Measurements from ENCODE around the gene HEATR9. TPM values are rescaled to one million over a fixed set of nuclear protein-coding genes. Genes with fewer than 3 reads are reported as not detected.

The HEATR9 gene
- total RNA-seq, 1 donor from 2014 or later, result not detected

DNA sequence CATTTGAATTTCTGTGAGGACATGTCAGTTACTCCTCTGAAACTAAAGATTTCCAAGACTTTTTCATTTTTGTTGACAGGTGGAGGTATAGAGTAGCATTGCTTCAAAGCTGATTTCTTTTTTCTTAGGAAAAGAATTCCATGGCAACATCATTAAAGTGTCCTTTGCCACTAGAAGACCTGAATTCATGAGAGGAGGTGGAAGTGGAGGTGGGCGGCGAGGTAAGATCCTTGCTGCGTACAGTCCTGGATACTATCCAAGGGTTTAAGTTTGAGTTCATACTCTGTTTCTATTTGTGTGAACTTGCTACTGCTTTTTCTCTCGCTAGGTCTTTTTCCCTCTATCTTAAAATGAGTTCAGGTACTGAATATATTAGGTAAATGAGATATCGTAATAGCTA is 26.5 kb downstream of the HEATR9 start:
- no peaks in the 10 kb centered on the region for H3K4me1 Mint-ChIP-seq
- Histone ChIP-seq H3K9me3 (ENCODE audit: low read depth) (no peaks in the 10 kb centered on the region), H4K20me1 (ENCODE audit: low read depth) (peaks cover 37% of the 10 kb centered on the region), H3K4me2 (no peak overlapping the region), H3K36me3 (peaks cover 42% of the 10 kb centered on the region), H3K4me1 (no peaks in the 10 kb centered on the region), H3F3A (ENCODE audit: low read depth) (peaks cover 33% of the 10 kb centered on the region), H2AFZ (replicated peaks) (no peak overlapping the region), H3K4me3 (no peak overlapping the region), H3K27me3 (no peaks in the 10 kb centered on the region), H3K79me2 (ENCODE audit: low read depth) (peaks cover 35% of the 10 kb centered on the region), H3K27ac (no peak overlapping the region), H3K9ac (no peak overlapping the region)
- H3K4me3 Mint-ChIP-seq, result no peak overlapping the region
- H3K36me3 Mint-ChIP-seq, result peaks cover 39% of the 10 kb centered on the region
- no peak overlapping the region for H3K27ac Mint-ChIP-seq
- H3K27me3 Mint-ChIP-seq (ENCODE audit: insufficient read depth, low read depth), result no peaks in the 10 kb centered on the region
- H3K9me3 Mint-ChIP-seq, result no peaks in the 10 kb centered on the region
- TF ChIP-seq EZH2phosphoT487 (IDR thresholded peaks at IDR 0.05) (no peak), EZH2 (IDR thresholded peaks at IDR 0.05) (no peak)
- TF ChIP-seq, protein P1, sequence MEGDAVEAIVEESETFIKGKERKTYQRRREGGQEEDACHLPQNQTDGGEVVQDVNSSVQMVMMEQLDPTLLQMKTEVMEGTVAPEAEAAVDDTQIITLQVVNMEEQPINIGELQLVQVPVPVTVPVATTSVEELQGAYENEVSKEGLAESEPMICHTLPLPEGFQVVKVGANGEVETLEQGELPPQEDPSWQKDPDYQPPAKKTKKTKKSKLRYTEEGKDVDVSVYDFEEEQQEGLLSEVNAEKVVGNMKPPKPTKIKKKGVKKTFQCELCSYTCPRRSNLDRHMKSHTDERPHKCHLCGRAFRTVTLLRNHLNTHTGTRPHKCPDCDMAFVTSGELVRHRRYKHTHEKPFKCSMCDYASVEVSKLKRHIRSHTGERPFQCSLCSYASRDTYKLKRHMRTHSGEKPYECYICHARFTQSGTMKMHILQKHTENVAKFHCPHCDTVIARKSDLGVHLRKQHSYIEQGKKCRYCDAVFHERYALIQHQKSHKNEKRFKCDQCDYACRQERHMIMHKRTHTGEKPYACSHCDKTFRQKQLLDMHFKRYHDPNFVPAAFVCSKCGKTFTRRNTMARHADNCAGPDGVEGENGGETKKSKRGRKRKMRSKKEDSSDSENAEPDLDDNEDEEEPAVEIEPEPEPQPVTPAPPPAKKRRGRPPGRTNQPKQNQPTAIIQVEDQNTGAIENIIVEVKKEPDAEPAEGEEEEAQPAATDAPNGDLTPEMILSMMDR (IDR thresholded peaks at IDR 0.05), result no peak
- DNase-seq (ENCODE audit: low spot score), result no peak

DNA sequence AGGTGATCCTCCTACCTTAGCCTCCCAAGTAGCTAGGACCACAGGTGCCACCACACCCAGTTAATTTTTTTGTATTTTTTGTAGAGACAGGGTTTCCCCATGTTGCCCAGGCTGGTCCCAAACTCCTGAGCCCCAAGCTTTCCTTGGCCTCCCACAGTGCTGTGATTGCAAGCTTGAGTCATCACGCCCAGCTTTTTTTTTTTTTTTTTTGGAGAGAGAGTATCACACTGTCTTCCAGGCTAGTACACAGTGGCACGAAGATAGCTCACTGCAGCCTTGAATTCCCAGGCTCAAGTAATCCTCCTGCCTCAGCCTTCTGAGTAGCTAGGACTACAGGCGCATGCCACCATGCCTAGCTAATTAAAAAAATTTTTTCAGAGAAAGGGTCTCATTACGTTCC is 27.2 kb downstream of the HEATR9 start:
- H3K36me3 ChIP-seq, result peaks cover 44% of the 10 kb centered on the region
- H3K9me3 ChIP-seq (ENCODE audit: low read depth), result no peaks in the 10 kb centered on the region
- H3K9me3 Mint-ChIP-seq, result no peaks in the 10 kb centered on the region
- no peak overlapping the region for H3K27ac Mint-ChIP-seq
- peaks cover 30% of the 10 kb centered on the region for H4K20me1 ChIP-seq (ENCODE audit: low read depth)
- H3K4me2 ChIP-seq, result no peak overlapping the region
- TF ChIP-seq, protein P1 (IDR thresholded peaks at IDR 0.05), result no peak
- TF ChIP-seq EZH2phosphoT487 (IDR thresholded peaks at IDR 0.05), result no peak
- TF ChIP-seq EZH2 (IDR thresholded peaks at IDR 0.05), result no peak
- no peak overlapping the region for H3K4me3 ChIP-seq
- no peaks in the 10 kb centered on the region for H3K4me1 ChIP-seq
- H2AFZ ChIP-seq (replicated peaks), result no peak overlapping the region
- H3F3A ChIP-seq (ENCODE audit: low read depth), result peaks cover 26% of the 10 kb centered on the region
- no peak overlapping the region for H3K27ac ChIP-seq
- no peaks in the 10 kb centered on the region for H3K4me1 Mint-ChIP-seq
- peaks cover 35% of the 10 kb centered on the region for H3K79me2 ChIP-seq (ENCODE audit: low read depth)
- DNase-seq (ENCODE audit: low spot score), result no peak
- no peak overlapping the region for H3K4me3 Mint-ChIP-seq
- peaks cover 38% of the 10 kb centered on the region for H3K36me3 Mint-ChIP-seq
- no peaks in the 10 kb centered on the region for H3K27me3 Mint-ChIP-seq (ENCODE audit: insufficient read depth, low read depth)
- no peak overlapping the region for H3K9ac ChIP-seq
- H3K27me3 ChIP-seq, result no peaks in the 10 kb centered on the region

DNA sequence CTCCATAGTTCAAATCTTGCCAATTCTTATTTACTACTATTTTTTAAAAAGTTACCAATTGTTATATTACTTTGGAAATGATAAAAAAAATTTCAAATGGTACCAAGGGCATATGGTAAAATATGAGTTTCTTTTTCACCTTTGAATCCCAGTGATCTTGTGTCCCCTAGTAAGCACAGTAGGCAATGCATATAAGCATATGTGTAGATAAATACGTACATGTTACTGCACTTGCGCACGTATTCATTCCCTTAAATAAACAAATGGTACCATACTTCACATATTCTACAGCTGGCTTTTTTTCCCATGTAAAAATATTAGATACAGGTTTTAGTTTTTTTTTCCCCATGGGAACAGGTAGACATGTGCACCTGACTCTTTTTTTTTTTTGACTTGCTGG is 27.6 kb downstream of the HEATR9 start:
- Mint-ChIP-seq H3K9me3 (no peaks in the 10 kb centered on the region), H3K36me3 (peaks cover 40% of the 10 kb centered on the region), H3K27ac (no peak overlapping the region), H3K4me1 (no peaks in the 10 kb centered on the region), H3K4me3 (no peak overlapping the region), H3K27me3 (ENCODE audit: insufficient read depth, low read depth) (no peaks in the 10 kb centered on the region)
- Histone ChIP-seq H3K9ac (no peak overlapping the region), H3K9me3 (ENCODE audit: low read depth) (no peaks in the 10 kb centered on the region), H3K27me3 (no peaks in the 10 kb centered on the region), H4K20me1 (ENCODE audit: low read depth) (peaks cover 26% of the 10 kb centered on the region), H3K4me2 (no peak overlapping the region), H3K79me2 (ENCODE audit: low read depth) (peaks cover 35% of the 10 kb centered on the region), H3F3A (ENCODE audit: low read depth) (peaks cover 22% of the 10 kb centered on the region), H3K27ac (no peak overlapping the region), H3K4me3 (no peak overlapping the region), H3K36me3 (peaks cover 44% of the 10 kb centered on the region), H2AFZ (replicated peaks) (no peak overlapping the region), H3K4me1 (no peaks in the 10 kb centered on the region)
- no peak for TF ChIP-seq EZH2 (IDR thresholded peaks at IDR 0.05)
- TF ChIP-seq, protein P1 (IDR thresholded peaks at IDR 0.05), result no peak
- no peak for TF ChIP-seq EZH2phosphoT487 (IDR thresholded peaks at IDR 0.05)
- no peak for DNase-seq (ENCODE audit: low spot score)

Measured in neural progenitor cell (in vitro differentiated cells).